GM10266 (cell line): ENCODE measurements around the gene TCF19.

Experiments used
- DNase-seq: peaks from one replicate; pipeline ENCODE4 v3.0.0; 2012; ENCODE audit errors: extremely low spot score
- CTCF ChIP-seq: IDR thresholded peaks from 2 replicates; pipeline ENCODE4 v1.5.1; 2012; ENCODE audit warnings: mild to moderate bottlenecking, low read depth; ENCODE audit not compliant: control insufficient read depth, insufficient read depth; ENCODE audit errors: missing control alignments

TCF19 gene

GRCh38 chr6:31210741-31211532 is 52.5 kb downstream of the TCF19 start:
- DNase-seq, result no peak
- TF ChIP-seq CTCF, result no peak
